Spinal cord (tissue), 10 donors: Measurements from ENCODE around the gene CD101. TPM values are rescaled to one million over a fixed set of nuclear protein-coding genes. Genes with fewer than 3 reads are reported as not detected.

ENCODE experiments used
- DNase-seq, 6 donors: peaks; one replicate each; pipeline versions ENCODE4 v3.0.0 to v3.0.0-alpha.2; 2013 to 2015; ENCODE audit warnings: low spot score in 6 of 6, low read depth in 4 of 6
- H3K27ac ChIP-seq: one replicate; pipeline ENCODE4 v1.5.1; 2013; ENCODE audit warnings: low read depth, low read length, control low read depth
- H3K27me3 ChIP-seq: one replicate; pipeline ENCODE4 v1.6.1; 2013; ENCODE audit warnings: low read length; ENCODE audit not compliant: control insufficient read depth, insufficient read depth
- H3K36me3 ChIP-seq: one replicate; pipeline ENCODE4 v1.6.1; 2013; ENCODE audit warnings: low read length; ENCODE audit not compliant: control insufficient read depth, insufficient read depth
- H3K4me1 ChIP-seq: one replicate; pipeline ENCODE4 v1.6.1; 2013; ENCODE audit warnings: low read length; ENCODE audit not compliant: control insufficient read depth, insufficient read depth
- H3K4me3 ChIP-seq: one replicate; pipeline ENCODE4 v1.5.1; 2013; ENCODE audit warnings: low read depth, low read length, control low read depth
- H3K9me3 ChIP-seq: one replicate; pipeline ENCODE4 v1.6.1; 2013; ENCODE audit warnings: low read length; ENCODE audit not compliant: control insufficient read depth, insufficient read depth
- WGBS: methylation state at CpG from one replicate; pipeline ENCODE4 v1.1.5; 2013; ENCODE audit warnings: missing lambda C conversion rate; ENCODE audit not compliant: insufficient coverage; 5-methylcytosine and 5-hydroxymethylcytosine counted together
- polyA plus RNA-seq, 2 donors: library from polyadenylated mRNA; unstranded; fragments of 120-200 nt; gene quantifications; one replicate each; pipeline ENCODE4 v1.2.1, GENCODE V29; 2013; ENCODE audit not compliant: insufficient read length in 2 of 2
- total RNA-seq, 2 donors: library from RNA; depleted of rRNA in 1 of 2; stranded (reverse); fragments of 120-200 nt in 1 of 2; fragments of >200 nt in 1 of 2; gene quantifications; one replicate each; pipeline versions ENCODE4 v1.2.3 to v1.2.4, GENCODE V29; 2013 to 2014
- donor health status: healthy.

The CD101 gene
- total and polyA plus RNA-seq, 4 donors: 1.4 to 6.5 (median 4.0) TPM

DNA sequence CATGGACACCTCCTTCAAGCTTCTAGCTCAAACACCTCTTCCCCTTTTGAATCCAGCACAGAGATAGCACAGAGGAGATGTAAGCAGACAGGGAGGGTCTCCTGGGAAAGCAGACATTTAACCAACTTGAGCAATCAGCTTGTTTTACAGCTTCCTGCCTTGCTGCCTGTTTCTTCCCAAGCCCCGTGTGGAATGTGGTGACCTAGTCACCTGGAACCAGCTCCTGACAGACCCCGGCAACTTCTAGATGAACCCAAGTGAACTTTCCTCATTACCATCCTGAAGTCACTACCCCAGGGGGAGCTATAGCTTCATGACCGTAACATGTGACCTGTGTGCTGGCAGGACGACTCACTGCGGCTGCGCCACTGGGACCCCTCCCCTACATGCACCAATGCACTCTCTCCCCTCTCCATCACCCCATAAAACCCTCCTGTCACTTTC, 34.5 kb downstream of the CD101 start:
- Histone ChIP-seq H3K9me3 (peaks cover under 1% of the 10 kb centered on the region), H3K27me3 (no peaks in the 10 kb centered on the region), H3K4me1 (peaks cover 7% of the 10 kb centered on the region), H3K4me3 (no peak overlapping the region), H3K36me3 (no peaks in the 10 kb centered on the region), H3K27ac (no peak overlapping the region)
- peak in 1 of 6 donors; percentile 45 for DNase-seq
- 45% methylated on average over 6 of the region's 6 CpGs for WGBS

GRCh38 chr1:117037802-117038201, 36.2 kb downstream of the CD101 start:
- Histone ChIP-seq H3K9me3 (peaks cover 2% of the 10 kb centered on the region), H3K4me3 (no peak overlapping the region), H3K27me3 (no peaks in the 10 kb centered on the region), H3K4me1 (peaks cover 4% of the 10 kb centered on the region), H3K27ac (no peak overlapping the region), H3K36me3 (no peaks in the 10 kb centered on the region)
- no peak for DNase-seq
- no CpG with 5 or more reads among the region's 1 CpG for WGBS

DNA sequence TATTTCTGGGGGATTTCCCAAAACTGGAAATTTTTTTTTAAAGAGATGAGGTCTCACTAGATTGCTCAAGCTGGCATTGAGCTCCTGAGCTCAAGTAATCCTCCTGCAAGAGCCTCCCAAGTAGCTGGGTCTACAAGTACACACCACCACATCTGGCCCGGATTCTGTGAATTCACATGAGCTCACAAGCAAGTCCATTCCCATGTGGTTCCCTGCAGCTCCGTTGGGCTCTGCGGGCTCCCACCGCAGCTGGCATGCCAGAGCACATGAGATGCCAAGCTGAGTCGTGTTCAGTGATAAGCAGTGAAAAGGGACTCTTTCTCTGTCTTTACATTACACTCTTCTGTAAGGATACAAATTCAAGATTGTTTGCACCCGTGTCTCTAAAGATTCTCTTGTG, 36.7 kb downstream of the CD101 start:
- 84% methylated on average over 6 of the region's 6 CpGs for WGBS
- Histone ChIP-seq H3K27me3 (no peaks in the 10 kb centered on the region), H3K4me3 (no peak overlapping the region), H3K9me3 (peaks cover 2% of the 10 kb centered on the region), H3K36me3 (no peaks in the 10 kb centered on the region), H3K27ac (no peak overlapping the region), H3K4me1 (peaks cover under 1% of the 10 kb centered on the region)
- no peak for DNase-seq

DNA sequence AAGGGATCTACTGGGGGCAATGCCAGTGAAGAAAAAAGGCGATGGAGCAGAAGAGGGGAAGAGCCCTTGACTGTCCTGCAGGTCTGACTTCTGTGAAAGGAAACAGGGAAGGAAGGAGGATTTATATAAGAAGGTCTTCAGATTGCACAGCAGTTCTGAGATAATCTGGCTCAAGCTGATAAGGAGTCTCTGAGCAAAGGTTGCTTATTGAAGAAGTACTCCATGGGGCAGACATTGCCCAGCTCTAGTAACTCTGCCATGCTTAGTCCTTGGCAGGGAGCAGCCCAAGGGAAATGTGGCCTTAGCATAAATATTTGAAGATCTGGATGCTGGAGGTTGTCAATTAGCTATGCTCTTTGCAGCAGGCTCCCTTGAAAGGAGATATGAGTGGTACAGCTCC, 42.7 kb downstream of the CD101 start:
- Histone ChIP-seq H3K4me1 (peaks cover 2% of the 10 kb centered on the region), H3K36me3 (no peaks in the 10 kb centered on the region), H3K27me3 (no peaks in the 10 kb centered on the region), H3K27ac (no peak overlapping the region), H3K4me3 (no peak overlapping the region), H3K9me3 (peaks cover 6% of the 10 kb centered on the region)
- no peak for DNase-seq
- WGBS: 100% methylated on average over 1 of the region's 1 CpG

GRCh38 chr1:117045644-117046043, 44.1 kb downstream of the CD101 start:
- Histone ChIP-seq H3K9me3 (peaks cover 6% of the 10 kb centered on the region), H3K27me3 (no peaks in the 10 kb centered on the region), H3K4me1 (peaks cover 2% of the 10 kb centered on the region), H3K4me3 (no peak overlapping the region), H3K36me3 (no peaks in the 10 kb centered on the region), H3K27ac (no peak overlapping the region)
- whole genome bisulfite sequencing: 40% methylated on average over 1 of the region's 2 CpGs
- peak in 1 of 6 donors; percentile 66 for DNase-seq

GRCh38 chr1:117046781-117047180, 45.2 kb downstream of the CD101 start:
- H3K27ac ChIP-seq: no peak overlapping the region
- H3K9me3 ChIP-seq: peaks cover 4% of the 10 kb centered on the region
- no peak overlapping the region for H3K4me3 ChIP-seq
- no peaks in the 10 kb centered on the region for H3K27me3 ChIP-seq
- no peak for DNase-seq
- H3K4me1 ChIP-seq: peaks cover 2% of the 10 kb centered on the region
- WGBS: 16% methylated on average over 2 of the region's 4 CpGs
- H3K36me3 ChIP-seq: no peaks in the 10 kb centered on the region

GRCh38 chr1:117047271-117047670, 45.7 kb downstream of the CD101 start:
- no peak overlapping the region for H3K27ac ChIP-seq
- H3K27me3 ChIP-seq: no peaks in the 10 kb centered on the region
- H3K9me3 ChIP-seq: peaks cover 4% of the 10 kb centered on the region
- H3K4me1 ChIP-seq: peaks cover 2% of the 10 kb centered on the region
- no peak overlapping the region for H3K4me3 ChIP-seq
- WGBS: no CpG with 5 or more reads among the region's 2 CpGs
- H3K36me3 ChIP-seq: no peaks in the 10 kb centered on the region
- no peak for DNase-seq

DNA sequence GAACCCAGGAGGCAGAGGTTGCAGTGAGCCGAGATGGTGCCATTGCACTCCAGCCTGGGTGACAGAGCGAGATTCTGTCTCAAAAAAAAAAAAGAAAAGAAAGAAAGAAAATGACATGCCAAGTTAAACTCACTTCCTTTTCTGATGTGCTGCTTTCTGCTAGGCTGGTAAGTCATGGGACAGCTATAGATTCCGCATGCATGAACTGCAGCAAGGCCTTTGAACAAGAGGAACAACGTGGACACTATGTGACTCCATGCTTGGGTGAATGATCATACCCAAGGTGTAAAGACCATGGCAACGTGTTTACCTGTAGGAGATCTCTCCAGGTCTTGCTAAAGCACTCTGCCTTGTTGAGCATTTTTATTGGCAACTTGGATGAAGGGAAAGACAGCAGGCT, 48.3 kb downstream of the CD101 start:
- H3K4me1 ChIP-seq: peaks cover 2% of the 10 kb centered on the region
- H3K36me3 ChIP-seq: no peaks in the 10 kb centered on the region
- WGBS: 87% methylated on average over 5 of the region's 5 CpGs
- no peak for DNase-seq
- H3K27me3 ChIP-seq: no peaks in the 10 kb centered on the region
- H3K4me3 ChIP-seq: no peak overlapping the region
- H3K27ac ChIP-seq: no peak overlapping the region
- H3K9me3 ChIP-seq: no peaks in the 10 kb centered on the region

DNA sequence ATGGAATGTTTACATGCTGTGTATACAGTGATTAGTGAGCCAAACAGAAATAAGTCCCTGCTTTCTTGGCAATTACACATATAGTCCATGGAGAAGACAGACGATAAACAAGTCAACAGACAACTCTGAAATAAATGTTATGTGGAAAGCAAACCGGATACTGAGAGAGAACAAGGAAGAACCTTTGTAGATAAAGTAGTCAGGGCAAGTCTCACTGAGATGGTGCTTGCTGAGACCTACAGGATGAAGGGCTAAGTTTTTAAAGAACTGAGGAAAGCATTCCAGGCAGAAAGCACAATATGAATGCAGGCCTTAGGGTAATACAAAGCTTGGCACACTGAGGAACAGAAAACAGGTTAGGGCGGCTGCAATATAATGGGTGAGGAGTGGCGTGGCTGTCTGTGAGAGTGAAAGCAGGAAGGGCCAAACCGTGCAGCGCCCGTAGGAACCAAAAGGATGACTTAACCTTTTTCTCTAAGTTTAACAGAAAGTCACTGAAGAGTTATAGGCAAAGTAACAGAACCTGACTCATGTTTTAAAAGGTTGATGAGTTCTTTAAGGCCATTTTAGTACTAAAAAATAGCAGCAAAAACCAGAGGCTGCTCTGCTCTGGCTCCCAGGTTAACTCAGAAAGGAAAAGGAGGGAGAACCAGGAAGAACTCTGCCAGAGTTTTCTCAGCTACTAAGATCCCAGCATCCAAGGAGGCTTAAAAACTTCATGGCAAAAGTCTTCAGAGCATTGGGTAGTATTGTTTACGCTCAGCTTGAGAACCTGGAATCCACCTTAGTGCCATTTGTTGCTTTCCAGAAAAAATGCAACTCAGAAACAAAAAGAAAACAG, 49.9 kb downstream of the CD101 start:
- no peaks in the 10 kb centered on the region for H3K36me3 ChIP-seq
- no peaks in the 10 kb centered on the region for H3K9me3 ChIP-seq
- H3K4me1 ChIP-seq: peaks cover 2% of the 10 kb centered on the region
- H3K4me3 ChIP-seq: no peak overlapping the region
- WGBS: 80% methylated on average over 7 of the region's 8 CpGs
- H3K27me3 ChIP-seq: no peaks in the 10 kb centered on the region
- no peak overlapping the region for H3K27ac ChIP-seq
- no peak for DNase-seq

GRCh38 chr1:117054068-117054467, 52.5 kb downstream of the CD101 start:
- no peaks in the 10 kb centered on the region for H3K9me3 ChIP-seq
- H3K36me3 ChIP-seq: no peaks in the 10 kb centered on the region
- DNase-seq: no peak
- H3K27ac ChIP-seq: no peak overlapping the region
- H3K4me3 ChIP-seq: no peak overlapping the region
- H3K4me1 ChIP-seq: no peaks in the 10 kb centered on the region
- no peaks in the 10 kb centered on the region for H3K27me3 ChIP-seq
